Kidney (tissue), 14 donors: Measurements from ENCODE around the gene AOPEP. TPM values are rescaled to one million over a fixed set of nuclear protein-coding genes. Genes with fewer than 3 reads are reported as not detected.

Source experiments
- DNase-seq, 5 donors: peaks; one replicate each; pipeline ENCODE4 v3.0.0-alpha.2; 2013 to 2020
- FAIRE-seq: peaks from 2 replicates; lab custom pipeline; 2012; peaks lifted over from hg19 to GRCh38; lab: Jason Lieb, UNC
- H3K27ac ChIP-seq, 2 donors: one replicate each; pipeline ENCODE4 v1.7.0; 2013; ENCODE audit warnings: low read depth in 2 of 2, low read length in 2 of 2, inconsistent platforms in 1 of 2
- H3K27me3 ChIP-seq: one replicate; pipeline ENCODE4 v1.7.1; 2013; ENCODE audit warnings: low read length, inconsistent platforms; ENCODE audit not compliant: control insufficient read depth, insufficient read depth
- H3K36me3 ChIP-seq, 3 donors: one replicate each; pipeline versions ENCODE4 v1.7.0 to v1.7.1; 2013; ENCODE audit warnings: low read length in 3 of 3, control low read depth in 1 of 3, inconsistent platforms in 1 of 3; ENCODE audit not compliant: insufficient read depth in 3 of 3, control insufficient read depth in 2 of 3
- H3K4me1 ChIP-seq, 3 donors: one replicate each; pipeline versions ENCODE4 v1.7.0 to v1.7.1; 2013; ENCODE audit warnings: low read length in 3 of 3, inconsistent platforms in 1 of 3, low read depth in 1 of 3; ENCODE audit not compliant: control insufficient read depth in 2 of 3, insufficient read depth in 2 of 3
- H3K4me3 ChIP-seq, 3 donors: one replicate each; pipeline versions ENCODE4 v1.7.0 to v1.8.1; 2013; ENCODE audit warnings: low read length in 3 of 3, control low read depth in 1 of 3, inconsistent platforms in 1 of 3
- H3K9ac ChIP-seq, 3 donors: one replicate each; pipeline versions ENCODE4 v1.7.0 to v1.7.1; 2013; ENCODE audit warnings: low read length in 3 of 3, control low read depth in 1 of 3, inconsistent platforms in 1 of 3
- H3K9me3 ChIP-seq, 3 donors: one replicate each; pipeline versions ENCODE4 v1.7.0 to v1.7.1; 2013; ENCODE audit warnings: low read length in 3 of 3, control low read depth in 1 of 3, inconsistent platforms in 1 of 3; ENCODE audit not compliant: control insufficient read depth in 2 of 3, insufficient read depth in 1 of 3
- intact Hi-C: fragments of 100-400 bp; cut with DNase I; formaldehyde crosslinking; loops from one replicate; pipeline ENCODE4 v1.11.1; 2022
- polyA plus RNA-seq: library from polyadenylated mRNA; stranded (reverse); fragments of 350-450 nt; fragmentation: Illumina TruSeq; extraction: RNeasy Lipid Tissue Mini Kit (QIAGEN cat#74804); gene quantifications from one replicate; pipeline ENCODE4 v1.2.3, GENCODE V29; 2014; ENCODE audit warnings: low read depth, low replicate concordance; ENCODE audit not compliant: insufficient read depth
- total RNA-seq: library from RNA; stranded (reverse); fragmentation: NEBNext Ultra II Directional; extraction: Animal tissue kit (Norgen Biotek cat#: 25700); gene quantifications from one replicate; pipeline ENCODE4 v1.2.1, GENCODE V29; 2021
- TF ChIP-seq, protein P1 (sequence below): IDR thresholded peaks from 3 replicates; pipeline ENCODE4 v1.5.1; 2012; ENCODE audit warnings: mild to moderate bottlenecking, moderate library complexity, borderline replicate concordance; ENCODE audit not compliant: insufficient read depth; ENCODE audit errors: extremely low read depth
- donor health status: control.
- donor health status: control.
- donor health status: control.
- donor health status: control.
- donor health status: control.
- donor health status: DM: yes; HTN: yes; CAD: no.
- donor health status: Normal renal cell carcinoma (clear cell type).

AOPEP gene
- total and polyA plus RNA-seq, 2 donors from 2014 or later = 52.2 to 119 TPM

DNA sequence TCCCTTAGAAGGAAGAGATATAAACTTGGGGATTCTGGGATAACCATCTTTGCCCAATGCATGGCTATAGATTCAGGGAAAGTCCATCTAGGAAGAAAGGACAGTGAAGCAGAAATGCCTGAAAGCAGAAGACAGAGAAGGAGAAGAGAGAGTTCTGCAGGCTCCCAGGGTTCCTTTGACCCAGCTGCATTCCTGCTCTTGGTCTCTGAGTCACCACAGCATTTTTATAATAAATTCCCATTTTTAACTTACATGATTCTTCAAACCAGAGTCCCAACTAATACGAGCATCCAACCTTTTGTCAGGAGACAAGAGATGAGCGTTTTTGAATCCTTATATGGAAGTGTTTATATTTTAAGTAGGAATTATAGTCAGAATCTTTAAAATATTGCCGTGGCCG, 12.0 kb upstream of the AOPEP start:
- Histone ChIP-seq H3K27me3 (no peaks in the 10 kb centered on the region), H3K9me3 (no peaks in the 10 kb centered on the region), H3K4me3 (no peak overlapping the region), H3K4me1 (no peaks in the 10 kb centered on the region), H3K9ac (no peak overlapping the region), H3K36me3 (no peaks in the 10 kb centered on the region), H3K27ac (no peak overlapping the region)
- TF ChIP-seq, protein P1, sequence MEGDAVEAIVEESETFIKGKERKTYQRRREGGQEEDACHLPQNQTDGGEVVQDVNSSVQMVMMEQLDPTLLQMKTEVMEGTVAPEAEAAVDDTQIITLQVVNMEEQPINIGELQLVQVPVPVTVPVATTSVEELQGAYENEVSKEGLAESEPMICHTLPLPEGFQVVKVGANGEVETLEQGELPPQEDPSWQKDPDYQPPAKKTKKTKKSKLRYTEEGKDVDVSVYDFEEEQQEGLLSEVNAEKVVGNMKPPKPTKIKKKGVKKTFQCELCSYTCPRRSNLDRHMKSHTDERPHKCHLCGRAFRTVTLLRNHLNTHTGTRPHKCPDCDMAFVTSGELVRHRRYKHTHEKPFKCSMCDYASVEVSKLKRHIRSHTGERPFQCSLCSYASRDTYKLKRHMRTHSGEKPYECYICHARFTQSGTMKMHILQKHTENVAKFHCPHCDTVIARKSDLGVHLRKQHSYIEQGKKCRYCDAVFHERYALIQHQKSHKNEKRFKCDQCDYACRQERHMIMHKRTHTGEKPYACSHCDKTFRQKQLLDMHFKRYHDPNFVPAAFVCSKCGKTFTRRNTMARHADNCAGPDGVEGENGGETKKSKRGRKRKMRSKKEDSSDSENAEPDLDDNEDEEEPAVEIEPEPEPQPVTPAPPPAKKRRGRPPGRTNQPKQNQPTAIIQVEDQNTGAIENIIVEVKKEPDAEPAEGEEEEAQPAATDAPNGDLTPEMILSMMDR = no peak
- DNase-seq (no peak), FAIRE-seq (no peak)
- intact Hi-C loops = no loop called here

DNA sequence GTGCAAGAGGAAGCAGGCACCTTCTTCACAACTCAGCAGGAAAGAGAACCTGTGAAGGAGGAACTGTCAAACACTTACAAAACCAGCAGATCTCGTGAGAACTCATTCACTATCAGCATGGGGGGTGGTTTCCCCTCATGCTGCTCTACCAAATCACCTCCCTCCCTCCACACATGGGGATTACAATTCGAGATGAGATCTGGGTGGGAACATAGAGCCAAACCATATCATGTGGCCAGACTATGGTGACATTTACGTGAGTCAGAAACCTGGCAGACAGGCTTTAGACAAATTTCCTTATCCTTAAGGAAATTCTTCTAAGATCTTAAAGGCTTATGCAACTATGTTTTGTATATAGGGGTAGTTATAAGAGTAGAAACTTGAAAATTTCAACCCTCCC, 8.7 kb upstream of the AOPEP start:
- Histone ChIP-seq H3K9me3 (no peaks in the 10 kb centered on the region), H3K4me3 (no peak overlapping the region), H3K27me3 (no peaks in the 10 kb centered on the region), H3K36me3 (no peaks in the 10 kb centered on the region), H3K4me1 (no peaks in the 10 kb centered on the region), H3K9ac (no peak overlapping the region), H3K27ac (no peak overlapping the region)
- FAIRE-seq = no peak
- TF ChIP-seq, protein P1 = no peak
- DNase-seq = no peak
- intact Hi-C loops = no loop called here

DNA sequence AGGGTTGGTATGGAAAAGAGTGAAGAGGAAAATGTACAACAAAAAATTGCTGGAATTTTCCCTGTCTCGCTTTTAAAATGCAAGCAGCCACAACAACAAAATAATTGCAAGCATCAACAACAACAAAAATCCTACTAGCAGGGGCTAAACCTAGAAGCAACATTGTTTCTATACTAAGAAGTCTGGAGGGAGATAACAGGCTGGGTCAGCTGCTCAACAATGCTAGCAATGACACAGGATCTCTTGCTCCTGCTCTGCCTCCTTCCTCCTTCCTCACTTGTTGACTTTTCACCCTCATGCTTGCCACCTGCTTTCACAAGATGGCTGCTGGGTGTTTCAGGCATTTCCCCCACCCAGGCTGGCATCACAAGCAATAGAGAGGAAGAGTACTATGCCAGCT, 7.6 kb upstream of the AOPEP start:
- Histone ChIP-seq H3K27ac (no peak overlapping the region), H3K36me3 (no peaks in the 10 kb centered on the region), H3K9me3 (no peaks in the 10 kb centered on the region), H3K4me1 (no peaks in the 10 kb centered on the region), H3K27me3 (no peaks in the 10 kb centered on the region), H3K4me3 (no peak overlapping the region), H3K9ac (no peak overlapping the region)
- TF ChIP-seq, protein P1 = no peak
- DNase-seq (no peak), FAIRE-seq (no peak)
- intact Hi-C loops = no loop called here

DNA sequence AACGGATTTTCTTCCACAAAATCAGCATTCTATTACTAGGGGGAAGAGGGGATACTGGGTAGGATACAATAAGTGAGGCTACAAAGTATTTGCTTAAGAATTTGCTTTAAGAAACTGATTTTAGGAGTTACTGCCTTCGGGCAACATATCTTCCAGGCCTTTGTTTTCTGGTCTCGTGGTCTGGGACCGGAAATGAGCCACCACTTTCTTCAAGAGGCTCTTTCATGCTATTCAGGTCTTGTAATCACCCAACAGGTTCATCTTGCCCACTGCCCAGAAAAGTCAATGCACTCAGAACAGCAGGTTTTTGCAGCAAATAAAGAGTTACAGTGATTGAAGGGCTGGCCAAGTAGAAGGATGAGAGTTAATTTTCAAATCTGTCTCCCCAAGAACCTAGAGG, 6.6 kb upstream of the AOPEP start:
- H3K27me3 ChIP-seq = no peaks in the 10 kb centered on the region
- H3K4me3 ChIP-seq = no peak overlapping the region
- no peaks in the 10 kb centered on the region for H3K36me3 ChIP-seq
- H3K9me3 ChIP-seq = no peaks in the 10 kb centered on the region
- no peak overlapping the region for H3K9ac ChIP-seq
- intact Hi-C loops = no loop called here
- H3K27ac ChIP-seq = no peak overlapping the region
- TF ChIP-seq, protein P1 = no peak
- FAIRE-seq = no peak
- no peaks in the 10 kb centered on the region for H3K4me1 ChIP-seq
- no peak for DNase-seq
